Measurements from ENCODE around the gene SNX27. TPM values are rescaled to one million over a fixed set of nuclear protein-coding genes. Genes with fewer than 3 reads are reported as not detected.

Gene SNX27
- total RNA-seq, 1 donor from 2014 or later = 30.6 TPM

DNA sequence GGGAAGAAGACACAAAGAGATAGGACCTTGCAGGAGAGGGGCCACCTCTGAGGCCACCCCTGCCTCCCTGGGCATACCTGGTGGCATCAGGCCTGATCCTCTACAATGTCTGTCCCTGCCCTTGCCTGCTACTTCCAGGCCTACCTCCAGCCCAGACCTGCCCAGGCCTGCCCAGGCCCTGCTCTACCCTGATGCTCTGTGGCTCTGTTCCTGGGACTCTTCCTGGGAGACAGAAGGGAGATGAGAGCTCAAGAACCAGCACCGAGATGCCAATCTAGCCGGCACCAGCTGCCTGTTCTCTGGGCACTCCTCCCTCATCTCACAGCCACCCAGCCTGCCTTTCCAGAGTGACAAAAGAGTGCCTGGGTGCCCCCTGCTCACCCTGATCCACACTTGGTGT lies 102.0 kb downstream of the SNX27 start:
- no peak for DNase-seq (ENCODE audit: missing footprints)
- no peak for ATAC-seq
- intact Hi-C loops (cut with DNase I) = no loop called here

DNA sequence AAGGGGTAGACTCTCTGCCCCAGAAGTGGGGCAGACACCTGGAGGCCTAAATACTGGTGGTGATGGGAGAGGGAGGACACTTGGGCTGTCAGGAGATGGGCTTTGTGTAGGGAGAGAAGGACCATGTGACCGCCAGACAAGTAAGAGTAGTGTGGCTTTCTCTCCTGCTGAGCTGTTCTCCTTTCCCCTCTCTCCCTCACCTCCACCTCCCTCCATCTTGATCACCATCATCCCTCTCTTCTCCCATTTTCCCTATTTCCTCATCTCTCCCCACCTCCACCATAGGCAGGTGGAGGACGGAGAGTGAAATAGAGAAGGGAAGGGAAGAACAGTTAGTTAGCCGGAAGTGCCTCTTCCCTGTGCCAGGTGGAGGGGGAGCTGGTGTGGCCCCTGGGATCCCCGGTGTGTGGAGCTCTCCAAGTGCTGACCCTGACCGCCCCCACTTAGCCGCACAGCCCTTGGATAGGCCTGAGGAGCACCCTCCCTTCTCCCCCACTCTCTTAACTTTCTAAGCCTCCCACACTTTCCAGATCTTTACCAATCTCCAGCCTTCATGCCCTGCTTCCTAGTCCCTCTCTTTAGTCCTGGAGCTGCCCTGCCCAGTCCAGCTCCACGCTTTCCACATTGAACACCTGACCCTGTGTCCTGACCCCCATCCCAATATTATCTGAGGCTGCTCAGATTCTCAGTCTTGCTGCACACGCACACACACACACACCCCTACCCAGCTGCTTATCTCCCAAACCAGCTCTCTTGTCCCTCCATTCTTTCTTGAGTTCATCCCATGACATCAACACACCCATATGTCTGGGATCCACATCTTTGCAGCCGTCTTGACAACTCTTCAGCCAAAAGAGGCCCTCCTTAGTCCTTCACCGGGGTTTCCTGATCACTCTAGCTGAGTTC lies 103.2 kb downstream of the SNX27 start:
- no peak for ATAC-seq
- DNase-seq (ENCODE audit: missing footprints) = no peak
- intact Hi-C loops (cut with DNase I) = no loop called here

DNA sequence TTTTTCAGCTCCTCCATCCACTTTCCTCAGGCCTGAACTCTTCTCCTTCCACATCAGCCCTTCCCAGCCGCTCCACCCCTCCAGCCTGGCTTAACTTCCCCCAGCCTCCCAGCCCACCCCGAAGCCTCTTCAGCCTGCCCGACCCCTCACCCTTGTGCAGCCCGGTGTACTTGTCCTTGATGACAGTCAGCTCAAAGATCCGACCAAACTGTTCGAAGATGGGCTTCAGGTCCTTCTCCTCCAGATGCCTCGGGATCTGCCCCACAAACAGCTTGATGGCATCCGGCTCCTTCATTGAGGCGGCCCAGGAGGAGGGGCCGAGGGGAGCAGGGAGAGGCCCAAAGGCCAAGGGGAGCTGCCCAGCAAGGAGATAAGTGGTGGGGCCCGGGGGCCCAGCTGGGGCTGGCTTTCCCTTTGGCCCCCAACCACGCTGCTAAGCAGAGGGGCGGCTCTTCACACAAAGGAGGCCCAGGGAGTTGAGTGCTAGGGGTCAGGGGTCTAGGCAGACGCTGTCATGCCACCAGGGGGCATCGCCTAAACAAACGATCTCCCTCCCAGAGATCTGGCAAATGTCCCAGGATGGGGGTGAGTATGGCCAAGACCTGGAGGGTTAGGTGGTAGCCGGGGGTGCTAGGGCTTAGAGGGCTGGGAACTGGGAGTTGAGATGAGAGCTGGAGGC lies 104.0 kb downstream of the SNX27 start:
- ATAC-seq (no peak), DNase-seq (ENCODE audit: missing footprints) (no peak)
- intact Hi-C loops (cut with DNase I) = no loop called here

DNA sequence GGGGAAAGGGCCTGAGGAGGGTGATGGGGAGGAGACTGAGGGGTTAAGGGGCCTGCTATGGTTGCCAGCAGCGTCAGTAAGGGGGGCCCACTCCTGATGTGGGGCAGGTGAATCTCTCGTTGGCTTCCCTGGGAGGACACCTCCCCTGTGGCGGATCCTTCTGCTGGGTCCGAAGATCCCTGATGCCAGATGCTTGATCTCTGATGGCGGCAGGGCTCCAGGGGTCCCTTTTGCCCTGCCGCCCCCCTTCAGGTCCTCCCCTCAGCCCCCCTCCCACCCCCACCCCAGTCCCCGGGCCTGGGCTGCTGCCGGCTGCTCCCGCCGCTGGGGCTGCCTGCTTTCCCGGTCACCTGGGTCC lies 104.5 kb downstream of the SNX27 start:
- no peak for DNase-seq (ENCODE audit: missing footprints)
- ATAC-seq = no peak
- intact Hi-C loops (cut with DNase I) = no loop called here

GRCh38 chr1:151716771-151717631 lies 105.2 kb downstream of the SNX27 start, which contains the start of gene CELF3:
Gene CELF3 (minus strand): TSS chr1:151716803. CDS start chr1:151716020, 783 bp downstream.
- intact Hi-C loops (cut with DNase I) = no loop called here
- ATAC-seq = no peak

DNA sequence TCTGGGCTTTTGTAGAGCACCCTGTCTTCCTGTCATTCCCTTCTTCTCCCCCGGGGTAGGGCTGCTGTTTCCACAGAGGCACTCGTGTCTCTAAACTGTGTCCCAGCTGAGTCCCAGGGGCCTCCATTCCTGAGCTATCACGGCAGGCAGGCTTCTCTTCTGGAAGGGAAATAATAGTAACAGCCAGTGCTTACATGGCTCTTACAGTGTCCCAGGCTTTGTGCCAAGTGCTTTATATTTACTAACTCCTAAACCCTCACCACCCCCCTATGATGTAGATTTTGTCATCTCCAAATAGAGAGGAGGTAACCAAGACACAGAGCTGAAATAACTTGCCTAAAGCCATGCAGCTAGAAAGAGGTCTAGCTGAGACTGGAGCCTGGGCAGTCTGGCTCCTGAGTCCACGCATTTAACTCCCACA lies 106.2 kb downstream of the SNX27 start:
- ATAC-seq = peak; percentile 65
- DNase-seq (ENCODE audit: missing footprints) = no peak
- intact Hi-C loops (cut with DNase I) = no loop called here

More at GRCh38 chr1:151716771-151717631, 105.2 kb downstream of the SNX27 start, which contains the start of gene CELF3:
- DNase-seq (ENCODE audit: missing footprints) = no peak

DNA sequence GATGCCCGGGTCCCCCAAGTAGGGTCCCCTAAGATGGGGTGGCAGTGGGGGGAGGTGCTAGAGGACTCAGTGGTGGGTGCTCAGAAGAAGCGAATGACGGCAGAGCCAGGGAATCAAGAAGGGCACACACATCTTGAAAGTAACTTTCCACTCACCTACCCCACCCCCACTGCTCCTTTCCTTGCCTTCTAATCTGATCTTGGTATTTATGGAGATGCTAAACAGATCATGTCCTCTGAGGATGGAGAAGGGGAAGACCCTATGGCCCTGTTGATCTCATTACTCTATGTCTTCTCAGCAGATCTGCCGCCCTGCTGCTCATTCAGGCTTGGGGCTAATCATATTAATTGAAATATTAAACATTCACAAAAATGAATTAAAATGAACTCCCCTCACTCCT lies 106.8 kb downstream of the SNX27 start:
- ATAC-seq (no peak), DNase-seq (ENCODE audit: missing footprints) (no peak)
- intact Hi-C loops (cut with DNase I) = no loop called here

GRCh38 chr1:151720125-151720524 lies 108.3 kb downstream of the SNX27 start:
- ATAC-seq = no peak
- intact Hi-C loops (cut with DNase I) = no loop called here
- DNase-seq (ENCODE audit: missing footprints) = no peak

DNA sequence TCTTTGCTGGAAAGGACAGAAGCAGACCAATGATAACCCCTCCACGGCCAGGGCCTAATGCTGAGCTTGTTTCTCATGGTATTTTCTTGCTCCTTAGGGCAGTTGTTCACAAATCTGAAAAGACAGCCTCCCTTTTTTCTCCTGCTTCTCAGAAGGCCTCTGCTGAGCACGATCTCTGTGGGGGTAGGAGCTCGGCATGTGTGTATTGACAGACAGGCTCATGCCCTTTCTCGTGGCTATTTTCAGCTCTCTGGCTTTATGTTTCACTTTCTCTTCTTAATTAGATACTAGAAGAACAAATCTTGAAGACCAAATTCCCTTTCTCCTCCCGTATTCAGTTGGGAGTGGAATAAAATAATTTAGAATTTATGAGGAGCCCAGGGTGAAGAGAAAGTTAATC lies 108.7 kb downstream of the SNX27 start:
- ATAC-seq (peak; percentile 53), DNase-seq (ENCODE audit: missing footprints) (no peak)
- intact Hi-C loops (cut with DNase I) = no loop called here

DNA sequence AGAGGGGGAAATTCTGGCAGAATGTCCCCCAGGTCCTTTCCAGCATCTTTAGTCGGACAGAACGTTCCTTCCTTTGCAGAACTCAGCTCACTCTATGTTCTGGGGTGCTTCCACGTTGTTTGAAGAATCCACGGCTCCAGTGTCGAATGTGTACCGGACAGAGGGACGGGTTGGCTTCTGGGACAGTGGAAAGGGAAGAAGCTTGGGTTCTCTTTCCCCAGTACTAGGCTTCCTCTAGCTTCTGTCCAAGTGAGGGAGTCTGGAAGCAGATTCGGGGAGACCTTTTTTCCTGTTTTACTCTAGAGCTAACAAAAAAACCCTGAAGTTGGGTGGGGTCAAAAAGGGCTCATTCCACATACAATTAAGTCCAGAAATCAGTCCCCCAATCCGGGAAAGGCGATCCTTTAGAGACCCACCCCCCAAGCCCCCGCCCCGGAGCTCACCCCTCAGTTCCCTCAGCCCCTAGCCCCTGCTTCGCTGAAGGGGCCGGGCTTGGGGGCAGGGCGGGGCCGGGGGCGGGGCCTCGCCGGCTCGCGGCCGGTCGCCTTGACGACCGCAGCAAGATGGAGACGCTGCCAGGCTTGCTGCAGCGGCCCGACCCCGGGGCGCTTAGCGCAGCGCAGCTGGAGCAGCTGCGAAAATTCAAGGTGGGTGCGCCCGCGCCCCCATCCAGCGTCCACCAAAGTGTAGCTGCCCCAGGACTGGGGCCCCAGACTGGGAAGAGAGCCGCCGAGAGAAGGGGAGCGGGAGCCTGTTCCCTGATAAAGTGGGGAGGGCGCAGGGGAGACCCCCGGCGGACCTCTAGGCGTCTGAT lies 109.3 kb downstream of the SNX27 start, which contains the start of gene RIIAD1:
TSS of gene RIIAD1 (plus strand) at position 549 of the 814 bp plus-strand sequence. CDS start at position 564, 15 bp downstream.
- ATAC-seq (peak; percentile 78), DNase-seq (ENCODE audit: missing footprints) (no peak)
- intact Hi-C loops (cut with DNase I) = no loop called here

- intact Hi-C loops (cut with DNase I) = no loop called here
- ATAC-seq = no peak
- no peak for DNase-seq (ENCODE audit: missing footprints)
These were observed 110.1 kb downstream of the SNX27 start for GRCh38 chr1:151721788-151722510.

DNA sequence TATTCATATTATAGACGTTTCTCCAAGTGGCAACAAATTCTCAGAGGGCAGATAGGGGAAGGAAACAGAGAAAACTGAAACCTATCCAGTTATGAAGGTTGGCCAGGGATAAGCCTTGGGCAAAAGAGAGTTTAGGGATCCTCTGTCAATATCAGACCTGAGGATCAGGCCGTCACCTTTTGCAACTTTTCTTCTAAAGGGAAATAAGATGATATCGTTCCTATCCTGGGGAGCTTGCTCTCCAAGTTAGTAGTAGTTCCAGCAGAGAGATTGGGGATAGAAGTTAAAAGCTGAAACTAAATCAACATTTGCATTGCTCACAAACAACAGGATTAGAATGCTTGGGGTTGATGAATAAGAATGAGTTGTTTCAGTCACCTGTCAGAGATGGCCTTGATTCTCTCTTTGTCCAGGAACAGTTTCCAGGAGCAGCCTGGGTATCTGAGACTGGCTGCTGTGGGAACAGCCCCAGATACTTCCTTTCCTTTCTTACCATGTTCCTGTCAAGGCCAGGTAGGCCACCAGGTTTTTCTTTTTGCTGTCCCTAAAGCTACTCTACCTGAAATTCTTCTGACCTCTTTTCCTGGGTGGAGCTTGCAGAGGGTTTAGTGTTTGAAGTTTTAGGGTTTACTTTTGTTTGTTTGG lies 112.0 kb downstream of the SNX27 start:
- intact Hi-C loops (cut with DNase I) = no loop called here
- DNase-seq (ENCODE audit: missing footprints) = no peak
- no peak for ATAC-seq

GRCh38 chr1:151728151-151729054 lies 116.6 kb downstream of the SNX27 start:
- DNase-seq (ENCODE audit: missing footprints) (no peak), ATAC-seq (peak; percentile 78)
- intact Hi-C loops (cut with DNase I) = no loop called here

DNA sequence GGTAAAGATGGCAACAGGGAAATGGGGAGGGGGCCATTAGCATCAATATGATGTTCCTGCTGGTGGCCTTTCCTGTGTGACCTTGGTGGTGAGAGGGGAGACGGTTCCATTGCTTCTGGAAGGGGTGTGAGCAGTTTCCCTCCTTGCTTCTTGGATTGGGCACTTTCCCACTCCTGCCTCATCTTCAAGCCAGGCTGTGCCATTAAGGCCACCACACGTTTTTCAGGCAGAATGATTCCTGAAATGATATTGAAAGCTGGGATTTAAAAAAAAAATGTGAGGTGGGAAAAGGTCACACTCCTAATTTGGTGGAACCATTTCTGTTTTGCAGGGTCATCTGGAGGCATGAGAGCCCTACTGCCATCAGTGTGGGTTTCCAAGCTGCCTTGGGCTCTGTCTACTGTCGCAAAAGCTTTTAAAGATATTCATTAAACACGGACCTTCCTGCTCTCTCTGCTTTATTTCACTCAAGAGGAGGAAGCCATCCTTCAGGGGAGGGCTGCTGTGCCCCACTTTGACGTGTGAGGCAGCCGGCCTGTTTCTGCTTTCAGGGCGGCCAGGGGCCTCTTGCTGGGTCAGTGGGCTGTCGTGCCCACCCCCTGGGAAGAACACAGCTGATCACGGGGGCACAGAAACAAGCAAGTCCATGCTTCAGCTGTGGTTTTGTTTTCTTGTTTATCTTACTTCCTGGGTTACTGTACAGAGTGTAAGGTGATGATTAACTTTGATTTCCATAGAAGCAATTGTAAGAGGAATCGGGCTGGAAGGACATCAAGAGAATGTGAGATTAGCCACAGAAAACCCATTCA lies 117.5 kb downstream of the SNX27 start:
- DNase-seq (ENCODE audit: missing footprints) = no peak
- ATAC-seq = no peak
- intact Hi-C loops (cut with DNase I) = no loop called here

DNA sequence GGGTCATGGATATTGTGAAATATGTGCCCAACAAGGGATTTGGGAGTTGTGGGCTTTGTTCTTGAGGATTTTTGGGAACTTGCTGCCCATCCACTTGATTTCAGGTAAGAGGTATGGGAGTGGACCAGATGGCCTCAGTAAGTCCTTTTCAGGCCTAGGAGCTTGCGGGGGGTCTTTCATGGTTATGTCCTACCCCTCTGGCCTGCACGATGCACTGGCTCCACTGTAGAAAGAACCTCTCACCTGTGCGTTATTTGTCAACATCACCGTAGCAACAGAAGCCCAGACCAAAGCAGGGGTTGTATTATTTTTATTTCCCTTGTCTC lies 118.1 kb downstream of the SNX27 start:
- ATAC-seq (no peak), DNase-seq (ENCODE audit: missing footprints) (no peak)
- intact Hi-C loops (cut with DNase I) = loop anchor here (10.0 kb wide), 1 partner anchor 285 kb away; no protein-coding TSS in a partner anchor

Data from Right ventricle myocardium inferior (tissue), 1 donor.